Measurements from ENCODE around the gene GAPVD1.
"Not testable (repeated sequence)": the region's sequence is repeated elsewhere in the genome, so short reads cannot be mapped to it uniquely, and the experiment has no call there.

GAPVD1 gene

DNA sequence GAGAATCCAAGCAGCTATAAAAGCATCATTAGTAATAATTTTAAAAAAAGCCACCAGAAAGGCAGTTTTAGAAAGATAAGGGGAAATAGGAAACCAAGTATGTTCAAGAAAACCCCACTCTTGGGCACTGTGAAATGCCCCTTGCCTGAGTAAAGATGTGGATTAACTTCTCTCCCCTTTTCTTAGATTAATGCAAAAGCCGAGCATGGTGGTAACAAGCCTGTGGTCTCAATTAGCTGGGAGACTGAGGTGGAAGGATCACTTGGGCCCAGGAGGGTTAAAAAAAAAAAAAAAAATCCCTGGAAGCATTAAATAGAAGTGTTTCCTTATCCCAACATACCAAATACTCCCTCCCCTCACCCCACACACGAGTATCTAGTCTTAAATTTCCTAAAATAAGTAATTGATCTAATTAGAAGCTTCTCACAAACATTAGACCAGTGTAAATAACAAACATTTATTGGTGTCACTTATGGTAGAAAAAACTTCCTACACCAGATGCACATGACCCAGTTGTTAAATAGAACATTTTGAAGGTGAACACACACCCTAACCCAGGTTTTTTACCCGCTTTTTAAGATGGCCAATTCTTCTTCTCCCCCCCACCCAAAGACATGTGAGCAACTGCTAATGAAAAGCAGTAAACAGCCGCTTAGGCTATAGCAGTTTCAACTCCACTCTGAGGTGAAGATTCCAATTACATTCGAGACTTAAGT, 25.7 kb upstream of the GAPVD1 start:
- H3K27me3 ChIP-seq (ENCODE audit: insufficient read depth, insufficient read length): no peaks in the 10 kb centered on the region
- no peak overlapping the region for H3K9ac ChIP-seq (ENCODE audit: insufficient read length, low read depth)
- no peak for TF ChIP-seq YY1 (IDR thresholded peaks at IDR 0.05; ENCODE audit: insufficient read depth, insufficient read length)
- no peak for TF ChIP-seq ZNF274 (IDR thresholded peaks at IDR 0.05; ENCODE audit: low read depth, low read length)
- no peak for TF ChIP-seq SUZ12 (IDR thresholded peaks at IDR 0.05; ENCODE audit: extremely low read depth, insufficient read depth, insufficient read length)
- H3K4me1 ChIP-seq (ENCODE audit: insufficient read depth, insufficient read length): peaks cover 3% of the 10 kb centered on the region
- H3K9me3 ChIP-seq (ENCODE audit: insufficient read depth, low read length): no peaks in the 10 kb centered on the region
- H3K36me3 ChIP-seq (ENCODE audit: insufficient read depth, insufficient read length, low read length): peaks cover 83% of the 10 kb centered on the region
- no peak for DNase-seq (ENCODE audit: low read depth, low spot score)
- no peak overlapping the region for H3K4me3 ChIP-seq (ENCODE audit: insufficient read length, low read depth)

DNA sequence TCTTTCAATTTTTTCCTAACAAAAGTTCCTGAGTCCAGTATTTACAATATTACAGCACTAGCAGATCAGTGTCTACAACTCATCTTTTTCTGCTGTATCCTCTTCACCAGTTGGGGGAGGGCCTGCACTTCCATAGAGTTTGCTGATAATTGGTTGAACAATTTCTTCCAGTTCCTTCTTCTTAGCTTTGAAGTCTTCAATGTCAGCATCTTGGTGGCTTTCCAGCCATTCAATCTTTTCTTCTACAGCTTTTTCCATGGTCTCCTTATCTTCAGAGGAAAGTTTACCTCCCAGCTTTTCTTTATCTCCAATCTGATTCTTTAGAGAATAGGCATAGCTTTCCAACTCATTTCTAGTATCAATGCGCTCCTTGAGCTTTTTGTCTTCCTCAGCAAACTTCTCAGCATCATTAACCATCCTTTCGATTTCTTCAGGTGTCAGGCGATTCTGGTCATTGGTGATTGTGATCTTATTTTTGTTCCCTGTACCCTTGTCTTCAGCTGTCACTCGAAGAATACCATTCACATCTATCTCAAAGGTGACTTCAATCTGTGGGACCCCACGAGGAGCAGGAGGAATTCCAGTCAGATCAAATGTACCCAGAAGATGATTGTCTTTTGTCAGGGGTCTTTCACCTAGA, 25.0 kb upstream of the GAPVD1 start:
- not testable (repeated sequence) for H3K9ac ChIP-seq (ENCODE audit: insufficient read length, low read depth); H3K4me3 ChIP-seq (ENCODE audit: insufficient read length, low read depth); H3K4me1 ChIP-seq (ENCODE audit: insufficient read depth, insufficient read length); DNase-seq (ENCODE audit: low read depth, low spot score); H3K27me3 ChIP-seq (ENCODE audit: insufficient read depth, insufficient read length); H3K9me3 ChIP-seq (ENCODE audit: insufficient read depth, low read length)
- peaks cover 77% of the 10 kb centered on the region for H3K36me3 ChIP-seq (ENCODE audit: insufficient read depth, insufficient read length, low read length)

DNA sequence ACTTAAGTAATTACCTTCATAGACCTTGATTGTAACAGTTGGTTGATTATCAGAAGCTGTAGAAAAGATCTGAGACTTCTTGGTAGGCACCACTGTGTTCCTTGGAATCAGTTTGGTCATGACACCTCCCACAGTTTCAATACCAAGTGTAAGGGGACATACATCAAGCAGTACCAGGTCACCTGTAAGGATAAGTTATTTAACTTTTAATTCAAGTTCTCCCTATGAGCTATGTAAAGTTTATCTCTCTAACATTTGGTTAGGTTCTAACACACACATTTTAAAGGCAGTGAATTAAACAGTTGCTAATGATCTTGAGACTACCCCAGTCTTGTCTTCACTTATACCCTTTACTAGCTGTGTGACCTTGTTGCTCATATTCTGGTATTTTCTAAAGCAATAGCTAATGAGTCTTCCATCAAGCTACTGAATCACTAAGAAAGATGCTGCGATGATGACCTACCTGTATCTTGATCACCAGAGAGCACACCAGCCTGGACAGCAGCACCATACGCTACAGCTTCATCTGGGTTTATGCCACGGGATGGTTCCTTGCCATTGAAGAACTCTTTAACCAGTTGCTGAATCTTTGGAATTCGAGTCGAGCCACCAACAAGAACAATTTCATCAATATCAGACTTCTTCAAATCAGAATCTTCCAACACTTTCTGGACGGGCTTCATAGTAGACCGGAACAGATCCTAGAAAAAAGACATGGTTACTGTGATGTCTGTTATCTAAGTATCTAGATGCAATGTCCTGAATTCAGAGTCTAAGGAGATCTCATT, 23.3 kb upstream of the GAPVD1 start:
- peaks cover 3% of the 10 kb centered on the region for H3K4me1 ChIP-seq (ENCODE audit: insufficient read depth, insufficient read length)
- no peak overlapping the region for H3K4me3 ChIP-seq (ENCODE audit: insufficient read length, low read depth)
- H3K27me3 ChIP-seq (ENCODE audit: insufficient read depth, insufficient read length): no peaks in the 10 kb centered on the region
- H3K9me3 ChIP-seq (ENCODE audit: insufficient read depth, low read length): no peaks in the 10 kb centered on the region
- peaks cover 72% of the 10 kb centered on the region for H3K36me3 ChIP-seq (ENCODE audit: insufficient read depth, insufficient read length, low read length)
- H3K9ac ChIP-seq (ENCODE audit: insufficient read length, low read depth): no peak overlapping the region
- TF ChIP-seq SUZ12 (IDR thresholded peaks at IDR 0.05; ENCODE audit: extremely low read depth, insufficient read depth, insufficient read length) (no peak), YY1 (IDR thresholded peaks at IDR 0.05; ENCODE audit: insufficient read depth, insufficient read length) (no peak), ZNF274 (IDR thresholded peaks at IDR 0.05; ENCODE audit: low read depth, low read length) (no peak)
- DNase-seq (ENCODE audit: low read depth, low spot score): no peak

DNA sequence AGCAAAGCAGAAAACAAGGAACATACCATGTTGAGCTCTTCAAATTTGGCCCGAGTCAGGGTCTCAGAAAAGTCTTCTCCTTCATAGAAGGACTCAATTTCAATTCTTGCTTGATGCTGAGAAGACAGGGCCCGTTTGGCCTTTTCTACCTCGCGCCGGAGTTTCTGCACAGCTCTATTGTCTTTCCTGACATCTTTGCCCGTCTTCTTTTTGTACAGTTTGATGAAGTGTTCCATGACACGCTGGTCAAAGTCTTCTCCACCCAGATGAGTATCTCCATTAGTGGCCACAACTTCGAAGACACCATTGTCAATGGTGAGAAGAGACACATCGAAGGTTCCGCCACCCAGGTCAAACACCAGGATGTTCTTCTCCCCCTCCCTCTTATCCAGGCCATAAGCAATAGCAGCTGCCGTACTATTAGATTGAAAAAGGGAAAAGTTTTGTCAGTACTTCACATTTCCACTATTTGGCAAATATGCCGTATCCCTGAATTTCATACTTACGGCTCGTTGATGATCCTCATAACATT, 22.6 kb upstream of the GAPVD1 start:
- Histone ChIP-seq H3K36me3 (ENCODE audit: insufficient read depth, insufficient read length, low read length) (peaks cover 65% of the 10 kb centered on the region), H3K4me1 (ENCODE audit: insufficient read depth, insufficient read length) (peaks cover 3% of the 10 kb centered on the region), H3K27me3 (ENCODE audit: insufficient read depth, insufficient read length) (no peaks in the 10 kb centered on the region), H3K9ac (ENCODE audit: insufficient read length, low read depth) (no peak overlapping the region), H3K4me3 (ENCODE audit: insufficient read length, low read depth) (peak overlapping the region; percentile 11), H3K9me3 (ENCODE audit: insufficient read depth, low read length) (no peaks in the 10 kb centered on the region)
- TF ChIP-seq ZNF274 (IDR thresholded peaks at IDR 0.05; ENCODE audit: low read depth, low read length) (no peak), YY1 (IDR thresholded peaks at IDR 0.05; ENCODE audit: insufficient read depth, insufficient read length) (no peak), SUZ12 (IDR thresholded peaks at IDR 0.05; ENCODE audit: extremely low read depth, insufficient read depth, insufficient read length) (no peak)
- no peak for DNase-seq (ENCODE audit: low read depth, low spot score)

DNA sequence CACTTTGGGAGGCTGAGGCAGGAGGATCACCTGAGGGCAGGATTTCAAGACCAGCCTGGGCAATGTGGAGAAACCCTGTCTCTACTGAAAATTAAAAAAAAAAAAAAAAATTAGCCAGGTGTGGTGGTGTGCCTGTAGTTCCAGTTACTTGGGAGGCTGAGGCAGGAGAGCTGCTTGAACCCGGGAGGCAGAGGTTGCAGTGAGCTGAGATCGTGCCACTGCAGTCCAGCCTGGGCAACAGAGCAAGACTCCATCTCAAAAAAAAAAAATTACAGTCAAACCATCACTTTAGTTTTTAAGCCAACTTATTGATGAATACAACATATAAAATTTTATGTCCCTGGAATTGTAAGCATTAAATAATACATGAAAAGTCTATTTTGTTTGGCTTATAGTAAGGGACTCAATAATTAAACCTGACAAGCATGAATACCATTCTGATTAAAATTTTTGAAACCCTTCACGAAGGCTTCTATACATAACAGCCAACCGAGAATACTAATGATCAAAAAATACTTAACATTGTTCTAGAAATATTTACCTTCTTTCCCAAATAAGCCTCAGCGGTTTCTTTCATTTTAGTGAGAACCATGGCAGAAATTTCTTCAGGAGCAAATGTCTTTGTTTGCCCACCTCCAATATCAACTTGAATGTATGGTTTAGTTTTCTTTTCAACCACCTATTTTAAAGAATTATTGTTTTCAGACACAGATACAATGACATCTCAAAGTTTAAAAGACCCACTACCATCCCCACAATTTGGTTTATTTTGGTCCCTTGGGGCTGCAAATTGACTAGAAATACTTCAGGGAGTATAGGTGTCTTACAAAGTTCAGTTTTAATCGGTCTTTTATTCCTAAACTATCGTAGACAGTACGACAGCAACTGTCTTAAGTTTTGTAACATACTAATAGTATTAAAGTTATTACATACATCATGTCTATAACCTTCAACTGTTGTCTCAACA, 21.7 kb upstream of the GAPVD1 start:
- DNase-seq (ENCODE audit: low read depth, low spot score): no peak
- H3K9ac ChIP-seq (ENCODE audit: insufficient read length, low read depth): peak overlapping the region; percentile 96
- H3K4me1 ChIP-seq (ENCODE audit: insufficient read depth, insufficient read length): peaks cover under 1% of the 10 kb centered on the region
- H3K36me3 ChIP-seq (ENCODE audit: insufficient read depth, insufficient read length, low read length): peaks cover 59% of the 10 kb centered on the region
- TF ChIP-seq ZNF274 (IDR thresholded peaks at IDR 0.05; ENCODE audit: low read depth, low read length): no peak
- TF ChIP-seq SUZ12 (IDR thresholded peaks at IDR 0.05; ENCODE audit: extremely low read depth, insufficient read depth, insufficient read length): no peak
- no peak for TF ChIP-seq YY1 (IDR thresholded peaks at IDR 0.05; ENCODE audit: insufficient read depth, insufficient read length)
- H3K9me3 ChIP-seq (ENCODE audit: insufficient read depth, low read length): no peaks in the 10 kb centered on the region
- no peaks in the 10 kb centered on the region for H3K27me3 ChIP-seq (ENCODE audit: insufficient read depth, insufficient read length)
- H3K4me3 ChIP-seq (ENCODE audit: insufficient read length, low read depth): peak overlapping the region; percentile 100

DNA sequence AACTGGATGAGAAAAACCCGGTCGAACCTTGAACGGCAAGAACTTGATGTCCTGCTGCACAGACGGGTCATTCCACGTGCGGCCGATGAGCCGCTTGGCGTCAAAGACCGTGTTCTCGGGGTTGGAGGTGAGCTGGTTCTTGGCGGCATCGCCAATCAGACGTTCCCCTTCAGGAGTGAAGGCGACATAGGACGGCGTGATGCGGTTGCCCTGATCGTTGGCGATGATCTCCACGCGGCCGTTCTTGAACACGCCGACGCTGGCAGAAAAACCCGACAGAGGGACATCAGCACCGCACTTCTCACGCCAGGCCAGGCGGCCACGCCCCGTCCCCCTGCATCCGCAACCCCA, 21.0 kb upstream of the GAPVD1 start:
- H3K9ac ChIP-seq (ENCODE audit: insufficient read length, low read depth): peak overlapping the region; percentile 96
- peak overlapping the region; percentile 100 for H3K4me3 ChIP-seq (ENCODE audit: insufficient read length, low read depth)
- no peaks in the 10 kb centered on the region for H3K9me3 ChIP-seq (ENCODE audit: insufficient read depth, low read length)
- no peak for DNase-seq (ENCODE audit: low read depth, low spot score)
- no peak for TF ChIP-seq ZNF274 (IDR thresholded peaks at IDR 0.05; ENCODE audit: low read depth, low read length)
- TF ChIP-seq SUZ12 (IDR thresholded peaks at IDR 0.05; ENCODE audit: extremely low read depth, insufficient read depth, insufficient read length): no peak
- no peak for TF ChIP-seq YY1 (IDR thresholded peaks at IDR 0.05; ENCODE audit: insufficient read depth, insufficient read length)
- H3K36me3 ChIP-seq (ENCODE audit: insufficient read depth, insufficient read length, low read length): peaks cover 52% of the 10 kb centered on the region
- no peaks in the 10 kb centered on the region for H3K4me1 ChIP-seq (ENCODE audit: insufficient read depth, insufficient read length)
- no peaks in the 10 kb centered on the region for H3K27me3 ChIP-seq (ENCODE audit: insufficient read depth, insufficient read length)

Measured in NT2/D1 (cell line).